ENCODE results near the gene FSTL4.

FSTL4 gene

GRCh38 chr5:133297293-133297692 is 315.0 kb downstream of the FSTL4 start:
- in situ Hi-C loops (cut with MboI; ENCODE audit: low sequenced_read_pairs, unreplicated experiment): loop anchor here (25.0 kb wide), 1 partner anchor 185 kb away; no protein-coding TSS in a partner anchor
- TF ChIP-seq CTCF (IDR thresholded peaks at IDR 0.05; ENCODE audit: borderline replicate concordance, control extremely low read depth, extremely low read depth, insufficient read depth, missing control alignments): no peak
- DNase-seq (ENCODE audit: low spot score): no peak

- TF ChIP-seq CTCF (IDR thresholded peaks at IDR 0.05; ENCODE audit: borderline replicate concordance, control extremely low read depth, extremely low read depth, insufficient read depth, missing control alignments): no peak
- DNase-seq (ENCODE audit: low spot score): no peak
- in situ Hi-C loops (cut with MboI; ENCODE audit: low sequenced_read_pairs, unreplicated experiment): loop anchor here (25.0 kb wide), 1 partner anchor 184 kb away; no protein-coding TSS in a partner anchor
Observed at GRCh38 chr5:133296624-133297023, 315.7 kb downstream of the FSTL4 start.

- in situ Hi-C loops (cut with MboI; ENCODE audit: low sequenced_read_pairs, unreplicated experiment): loop anchor here (25.0 kb wide), 1 partner anchor 183 kb away; no protein-coding TSS in a partner anchor
- no peak for TF ChIP-seq CTCF (IDR thresholded peaks at IDR 0.05; ENCODE audit: borderline replicate concordance, control extremely low read depth, extremely low read depth, insufficient read depth, missing control alignments)
- no peak for DNase-seq (ENCODE audit: low spot score)
Observed at GRCh38 chr5:133295520-133295919, 316.8 kb downstream of the FSTL4 start.

GRCh38 chr5:133294380-133294779 is 318.0 kb downstream of the FSTL4 start:
- TF ChIP-seq CTCF (IDR thresholded peaks at IDR 0.05; ENCODE audit: borderline replicate concordance, control extremely low read depth, extremely low read depth, insufficient read depth, missing control alignments): no peak
- in situ Hi-C loops (cut with MboI; ENCODE audit: low sequenced_read_pairs, unreplicated experiment): loop anchor here (25.0 kb wide), 1 partner anchor 182 kb away; no protein-coding TSS in a partner anchor
- DNase-seq (ENCODE audit: low spot score): no peak

GRCh38 chr5:133293960-133294359 is 318.4 kb downstream of the FSTL4 start:
- in situ Hi-C loops (cut with MboI; ENCODE audit: low sequenced_read_pairs, unreplicated experiment): loop anchor here (25.0 kb wide), 1 partner anchor 182 kb away; no protein-coding TSS in a partner anchor
- TF ChIP-seq CTCF (IDR thresholded peaks at IDR 0.05; ENCODE audit: borderline replicate concordance, control extremely low read depth, extremely low read depth, insufficient read depth, missing control alignments): no peak
- no peak for DNase-seq (ENCODE audit: low spot score)

GRCh38 chr5:133292300-133292699 is 320.0 kb downstream of the FSTL4 start:
- no peak for TF ChIP-seq CTCF (IDR thresholded peaks at IDR 0.05; ENCODE audit: borderline replicate concordance, control extremely low read depth, extremely low read depth, insufficient read depth, missing control alignments)
- DNase-seq (ENCODE audit: low spot score): no peak
- in situ Hi-C loops (cut with MboI; ENCODE audit: low sequenced_read_pairs, unreplicated experiment): loop anchor here (25.0 kb wide), 1 partner anchor 180 kb away; no protein-coding TSS in a partner anchor

All from GM13976 (cell line).